ENCODE results near the gene GIPR.
"Not testable (repeated sequence)": the region's sequence is repeated elsewhere in the genome, so short reads cannot be mapped to it uniquely, and the experiment has no call there.

The GIPR gene

DNA sequence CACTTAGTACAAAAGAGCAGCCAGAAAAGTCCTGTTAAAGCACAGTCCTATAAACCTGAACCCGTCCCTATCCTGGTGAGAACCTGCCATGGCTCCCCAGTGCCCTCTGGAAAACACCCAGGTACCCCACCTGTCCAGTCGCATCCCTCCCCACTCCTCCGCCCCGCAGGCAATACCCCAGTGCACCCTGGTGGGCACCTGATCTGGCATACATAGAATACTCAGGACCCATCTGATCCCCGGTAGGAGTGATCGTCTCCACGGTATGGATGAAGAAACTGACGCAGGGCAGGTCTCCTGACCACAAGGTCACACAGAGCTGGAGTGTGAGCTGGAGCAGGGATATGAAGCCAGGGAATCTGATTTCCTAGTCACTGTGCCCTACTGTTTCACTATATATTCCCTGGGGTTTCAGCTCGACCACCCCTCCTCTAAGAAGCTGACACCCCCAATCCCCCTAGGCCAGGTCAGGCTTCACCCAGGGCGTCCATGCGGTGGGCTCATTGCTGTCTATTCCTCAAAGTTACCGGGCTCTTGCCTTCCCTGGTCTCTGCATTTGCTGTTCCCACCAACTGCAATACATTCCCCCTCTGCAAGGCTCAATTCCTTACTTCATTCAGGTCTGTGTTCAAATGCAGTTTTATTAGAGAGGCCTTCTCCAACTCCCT, 50.1 kb downstream of the GIPR start:
- ATAC-seq = no peak
- TF ChIP-seq SNAI2 (CRISPR knock-in tag; IDR thresholded peaks at IDR 0.05) (no peak), ESRRG (CRISPR knock-in tag; IDR thresholded peaks at IDR 0.05) (no peak), TOX (CRISPR knock-in tag; IDR thresholded peaks at IDR 0.05; ENCODE audit: borderline replicate concordance) (no peak)
- TF ChIP-seq, protein P1, sequence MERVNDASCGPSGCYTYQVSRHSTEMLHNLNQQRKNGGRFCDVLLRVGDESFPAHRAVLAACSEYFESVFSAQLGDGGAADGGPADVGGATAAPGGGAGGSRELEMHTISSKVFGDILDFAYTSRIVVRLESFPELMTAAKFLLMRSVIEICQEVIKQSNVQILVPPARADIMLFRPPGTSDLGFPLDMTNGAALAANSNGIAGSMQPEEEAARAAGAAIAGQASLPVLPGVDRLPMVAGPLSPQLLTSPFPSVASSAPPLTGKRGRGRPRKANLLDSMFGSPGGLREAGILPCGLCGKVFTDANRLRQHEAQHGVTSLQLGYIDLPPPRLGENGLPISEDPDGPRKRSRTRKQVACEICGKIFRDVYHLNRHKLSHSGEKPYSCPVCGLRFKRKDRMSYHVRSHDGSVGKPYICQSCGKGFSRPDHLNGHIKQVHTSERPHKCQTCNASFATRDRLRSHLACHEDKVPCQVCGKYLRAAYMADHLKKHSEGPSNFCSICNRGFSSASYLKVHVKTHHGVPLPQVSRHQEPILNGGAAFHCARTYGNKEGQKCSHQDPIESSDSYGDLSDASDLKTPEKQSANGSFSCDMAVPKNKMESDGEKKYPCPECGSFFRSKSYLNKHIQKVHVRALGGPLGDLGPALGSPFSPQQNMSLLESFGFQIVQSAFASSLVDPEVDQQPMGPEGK (CRISPR knock-in tag; IDR thresholded peaks at IDR 0.05; ENCODE audit: borderline replicate concordance) = no peak

DNA sequence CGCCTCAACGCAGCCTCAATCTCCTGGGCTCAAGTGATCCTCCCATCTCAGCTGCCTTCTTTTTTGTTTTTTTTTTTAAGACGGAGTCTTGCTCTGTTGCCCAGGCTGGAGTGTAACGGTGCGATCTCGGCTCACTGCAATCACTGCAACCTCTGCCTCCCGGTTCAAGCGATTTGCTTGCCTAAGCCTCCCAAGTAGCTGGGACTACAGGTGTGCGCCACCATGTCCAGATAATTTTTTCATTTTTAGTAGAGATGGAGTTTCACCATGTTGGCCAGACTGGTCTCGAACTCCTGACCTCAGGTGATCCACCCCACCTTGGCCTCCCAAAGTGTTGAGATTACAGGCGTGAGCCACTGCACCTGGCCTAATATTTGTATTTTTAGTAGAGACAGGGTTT, 52.0 kb downstream of the GIPR start:
- not testable (repeated sequence) for ATAC-seq

DNA sequence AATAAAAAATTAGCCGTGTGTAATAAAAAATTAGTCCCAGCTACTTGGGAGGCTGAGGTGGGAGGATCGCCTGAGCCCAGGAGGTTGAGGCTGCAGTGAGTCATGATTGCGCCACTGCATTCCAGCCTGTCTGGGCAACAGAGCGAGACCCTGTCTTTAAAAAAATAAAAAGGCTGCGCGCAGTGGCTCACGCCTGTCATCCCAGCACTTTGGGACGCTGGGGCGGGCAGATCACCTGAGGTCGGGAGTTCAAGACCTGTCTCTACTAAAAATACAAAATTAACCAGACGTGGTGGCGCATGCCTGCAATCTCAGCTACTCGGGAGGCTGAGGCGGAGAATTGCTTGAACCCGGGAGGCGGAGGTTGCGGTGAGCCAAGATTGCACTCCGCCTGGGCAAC, 60.7 kb downstream of the GIPR start:
- ATAC-seq = not testable (repeated sequence)

DNA sequence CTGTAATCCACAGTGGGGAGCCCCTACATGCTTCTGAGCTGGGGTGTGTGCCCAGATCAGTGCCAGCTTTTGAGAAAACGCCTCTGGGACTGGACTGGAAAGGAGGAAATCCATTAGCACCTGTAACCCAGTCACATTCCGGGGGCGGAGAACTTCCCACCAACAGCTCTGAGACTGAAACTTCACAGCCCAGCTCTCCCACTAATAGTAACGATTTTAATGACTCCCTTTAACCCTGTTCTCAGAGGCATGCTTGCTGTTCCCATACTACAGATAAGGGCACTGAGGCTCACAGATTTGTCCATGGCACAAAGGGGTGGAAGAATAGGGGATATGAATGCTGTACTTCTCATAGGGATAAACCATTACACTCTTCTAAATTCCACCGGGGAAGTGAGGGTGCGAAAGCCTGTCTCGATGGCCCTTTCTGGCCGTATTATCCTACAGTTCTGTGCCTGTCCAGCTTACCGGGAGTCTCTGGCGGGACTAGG, 61.8 kb downstream of the GIPR start:
- TF ChIP-seq GLIS3 (CRISPR knock-in tag; IDR thresholded peaks at IDR 0.05) (no peak), SNAI2 (CRISPR knock-in tag; IDR thresholded peaks at IDR 0.05) (no peak), ZNF565 (CRISPR knock-in tag; conservative IDR thresholded peaks at IDR 0.05; ENCODE audit: low read depth) (no peak), TCF4 (CRISPR knock-in tag; IDR thresholded peaks at IDR 0.05; ENCODE audit: borderline replicate concordance) (no peak), ZNF70 (CRISPR knock-in tag; IDR thresholded peaks at IDR 0.05) (no peak), ZNF8 (CRISPR knock-in tag; IDR thresholded peaks at IDR 0.05) (no peak), OSR1 (CRISPR knock-in tag; IDR thresholded peaks at IDR 0.05) (no peak), CSDC2 (CRISPR knock-in tag; IDR thresholded peaks at IDR 0.05) (no peak), PPARA (CRISPR knock-in tag; IDR thresholded peaks at IDR 0.05; ENCODE audit: borderline replicate concordance) (no peak), ZC3H10 (CRISPR knock-in tag; IDR thresholded peaks at IDR 0.05) (no peak), ISL1 (CRISPR knock-in tag; IDR thresholded peaks at IDR 0.05) (no peak), ARNTL (CRISPR knock-in tag; IDR thresholded peaks at IDR 0.05; ENCODE audit: borderline replicate concordance, low read depth) (no peak), TOX (CRISPR knock-in tag; IDR thresholded peaks at IDR 0.05; ENCODE audit: borderline replicate concordance) (no peak), BACH2 (CRISPR knock-in tag; IDR thresholded peaks at IDR 0.05; ENCODE audit: borderline replicate concordance) (no peak), ESRRG (CRISPR knock-in tag; IDR thresholded peaks at IDR 0.05) (no peak)
- TF ChIP-seq, protein P1 (CRISPR knock-in tag; IDR thresholded peaks at IDR 0.05; ENCODE audit: borderline replicate concordance) = no peak
- TF ChIP-seq, protein P2, sequence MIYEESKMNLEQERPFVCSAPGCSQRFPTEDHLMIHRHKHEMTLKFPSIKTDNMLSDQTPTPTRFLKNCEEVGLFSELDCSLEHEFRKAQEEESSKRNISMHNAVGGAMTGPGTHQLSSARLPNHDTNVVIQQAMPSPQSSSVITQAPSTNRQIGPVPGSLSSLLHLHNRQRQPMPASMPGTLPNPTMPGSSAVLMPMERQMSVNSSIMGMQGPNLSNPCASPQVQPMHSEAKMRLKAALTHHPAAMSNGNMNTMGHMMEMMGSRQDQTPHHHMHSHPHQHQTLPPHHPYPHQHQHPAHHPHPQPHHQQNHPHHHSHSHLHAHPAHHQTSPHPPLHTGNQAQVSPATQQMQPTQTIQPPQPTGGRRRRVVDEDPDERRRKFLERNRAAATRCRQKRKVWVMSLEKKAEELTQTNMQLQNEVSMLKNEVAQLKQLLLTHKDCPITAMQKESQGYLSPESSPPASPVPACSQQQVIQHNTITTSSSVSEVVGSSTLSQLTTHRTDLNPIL (CRISPR knock-in tag; IDR thresholded peaks at IDR 0.05; ENCODE audit: low read depth) = no peak
- TF ChIP-seq, protein P3, sequence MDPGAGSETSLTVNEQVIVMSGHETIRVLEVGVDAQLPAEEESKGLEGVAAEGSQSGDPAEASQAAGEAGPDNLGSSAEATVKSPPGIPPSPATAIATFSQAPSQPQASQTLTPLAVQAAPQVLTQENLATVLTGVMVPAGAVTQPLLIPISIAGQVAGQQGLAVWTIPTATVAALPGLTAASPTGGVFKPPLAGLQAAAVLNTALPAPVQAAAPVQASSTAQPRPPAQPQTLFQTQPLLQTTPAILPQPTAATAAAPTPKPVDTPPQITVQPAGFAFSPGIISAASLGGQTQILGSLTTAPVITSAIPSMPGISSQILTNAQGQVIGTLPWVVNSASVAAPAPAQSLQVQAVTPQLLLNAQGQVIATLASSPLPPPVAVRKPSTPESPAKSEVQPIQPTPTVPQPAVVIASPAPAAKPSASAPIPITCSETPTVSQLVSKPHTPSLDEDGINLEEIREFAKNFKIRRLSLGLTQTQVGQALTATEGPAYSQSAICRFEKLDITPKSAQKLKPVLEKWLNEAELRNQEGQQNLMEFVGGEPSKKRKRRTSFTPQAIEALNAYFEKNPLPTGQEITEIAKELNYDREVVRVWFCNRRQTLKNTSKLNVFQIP (CRISPR knock-in tag; IDR thresholded peaks at IDR 0.05; ENCODE audit: borderline replicate concordance, low read depth) = no peak
- peak; percentile 18; the same call in 2 of the 3 replicates for ATAC-seq

Measured in SK-N-SH treated with all-trans-retinoic acid at 6 μM for 48 hours (cell line).